Caco-2 (cell line): Measurements from ENCODE around the gene COL5A1. TPM values are rescaled to one million over a fixed set of nuclear protein-coding genes. Genes with fewer than 3 reads are reported as not detected.

Experiments
- BruUV-seq: library from RNA; stranded (reverse); fragments of 400-500 nt; replicated peaks from 2 replicates; lab custom pipeline; 2021; lab: Mats Ljungman, UMichigan
- CTCF ChIA-PET: fragments of 300-600 bp; sonication (Branson Sonifier 250); formaldehyde crosslinking; loops from one replicate; lab custom pipeline; 2022; ENCODE audit warnings: antibody characterized with exemption; lab: Charles Lee
- POLR2A ChIA-PET: fragments of 300-600 bp; sonication (Branson Sonifier 250); formaldehyde crosslinking; loops from one replicate; lab custom pipeline; 2022; ENCODE audit warnings: antibody characterized with exemption; lab: Charles Lee
- DNase-seq, 2 experiments: peaks; one replicate each; pipeline versions ENCODE4 v3.0.0 to v3.0.0-alpha.2; 2020 to 2022
- H3K27me3 ChIP-seq: replicated peaks from 2 replicates; pipeline ENCODE4 v1.6.0; 2011; ENCODE audit warnings: low read length; ENCODE audit not compliant: control insufficient read depth, insufficient read depth
- H3K36me3 ChIP-seq: 2 replicates; pipeline ENCODE4 v1.5.1; 2011; ENCODE audit warnings: low read length; ENCODE audit not compliant: control insufficient read depth, insufficient read depth
- H3K4me1 ChIP-seq: fragments of 250-450 bp; sonication (Bioruptor Pico); 2 replicates; pipeline ENCODE4 v1.5.1; 2020; ENCODE audit warnings: mild to moderate bottlenecking
- H3K4me3 ChIP-seq: 2 replicates; pipeline ENCODE4 v1.5.1; 2011; ENCODE audit warnings: low read depth, mild to moderate bottlenecking, control low read depth, low read length
- H3K9me3 ChIP-seq: fragments of 250-450 bp; sonication (Bioruptor Pico); 2 replicates; pipeline ENCODE4 v1.5.1; 2020; ENCODE audit warnings: mild to moderate bottlenecking, moderate library complexity
- H3K27ac Mint-ChIP-seq: one replicate; pipeline ENCODE4 v1.8.0; 2022; ENCODE audit warnings: mixed read lengths; ENCODE audit not compliant: unreplicated experiment
- H3K27me3 Mint-ChIP-seq: one replicate; pipeline ENCODE4 v1.8.0; 2022; ENCODE audit warnings: mixed read lengths; ENCODE audit not compliant: insufficient read depth, unreplicated experiment
- H3K36me3 Mint-ChIP-seq: one replicate; pipeline ENCODE4 v1.8.0; 2022; ENCODE audit warnings: mild to moderate bottlenecking, mixed read lengths; ENCODE audit not compliant: insufficient read depth, unreplicated experiment
- H3K4me1 Mint-ChIP-seq: one replicate; pipeline ENCODE4 v1.8.0; 2022; ENCODE audit warnings: low read depth, mixed read lengths; ENCODE audit not compliant: unreplicated experiment
- H3K4me3 Mint-ChIP-seq: one replicate; pipeline ENCODE4 v1.8.0; 2022; ENCODE audit warnings: mild to moderate bottlenecking, moderate library complexity, mixed read lengths; ENCODE audit not compliant: unreplicated experiment
- H3K9me3 Mint-ChIP-seq: one replicate; pipeline ENCODE4 v1.8.0; 2022; ENCODE audit warnings: mixed read lengths; ENCODE audit not compliant: unreplicated experiment
- CTCF ChIP-seq, 2 experiments: fragments of 200-600 bp in 1 of 2; IDR thresholded peaks; 1 replicate in 1 of 2; 2 replicates in 1 of 2; pipeline versions ENCODE4 v1.5.1 to v1.8.0; 2011 to 2022; ENCODE audit warnings: antibody characterized with exemption in 1 of 2, control low read depth in 1 of 2, inconsistent platforms in 1 of 2, low read depth in 1 of 2, low read length in 1 of 2, mild to moderate bottlenecking in 1 of 2, moderate library complexity in 1 of 2; ENCODE audit not compliant: insufficient read depth in 1 of 2, severe bottlenecking in 1 of 2, unreplicated experiment in 1 of 2
- intact Hi-C: fragments of 100-400 bp; cut with micrococcal nuclease; formaldehyde crosslinking; loops from one replicate; pipeline ENCODE4 v1.10.0; 2022; ENCODE audit not compliant: unreplicated experiment
- total RNA-seq: library from RNA; stranded (reverse); gene quantifications from 2 replicates; pipeline ENCODE4 v1.2.3, GENCODE V29; 2022

Gene COL5A1
- total RNA-seq, 1 experiment from 2014 or later = 4.8 TPM

GRCh38 chr9:134870301-134870694 is 228.7 kb downstream of the COL5A1 start:
- no peaks in the 10 kb centered on the region for H3K9me3 Mint-ChIP-seq
- Histone ChIP-seq H3K36me3 (no peaks in the 10 kb centered on the region), H3K4me3 (no peak overlapping the region), H3K4me1 (no peaks in the 10 kb centered on the region), H3K27me3 (no peaks in the 10 kb centered on the region), H3K9me3 (no peaks in the 10 kb centered on the region)
- no peak for TF ChIP-seq CTCF (IDR thresholded peaks at IDR 0.05; ENCODE audit: insufficient read depth in 1 of 2, low read depth in 1 of 2, low read length in 1 of 2, severe bottlenecking in 1 of 2, unreplicated experiment in 1 of 2)
- no peak overlapping the region for H3K27ac Mint-ChIP-seq
- DNase-seq = no peak
- no peak overlapping the region for H3K4me3 Mint-ChIP-seq
- CTCF ChIA-PET = no interaction called here
- POLR2A ChIA-PET = no interaction called here
- BruUV-seq = no TSS peak
- peaks cover 17% of the 10 kb centered on the region for H3K27me3 Mint-ChIP-seq
- no peaks in the 10 kb centered on the region for H3K4me1 Mint-ChIP-seq
- H3K36me3 Mint-ChIP-seq = no peaks in the 10 kb centered on the region
- intact Hi-C loops = no loop called here

DNA sequence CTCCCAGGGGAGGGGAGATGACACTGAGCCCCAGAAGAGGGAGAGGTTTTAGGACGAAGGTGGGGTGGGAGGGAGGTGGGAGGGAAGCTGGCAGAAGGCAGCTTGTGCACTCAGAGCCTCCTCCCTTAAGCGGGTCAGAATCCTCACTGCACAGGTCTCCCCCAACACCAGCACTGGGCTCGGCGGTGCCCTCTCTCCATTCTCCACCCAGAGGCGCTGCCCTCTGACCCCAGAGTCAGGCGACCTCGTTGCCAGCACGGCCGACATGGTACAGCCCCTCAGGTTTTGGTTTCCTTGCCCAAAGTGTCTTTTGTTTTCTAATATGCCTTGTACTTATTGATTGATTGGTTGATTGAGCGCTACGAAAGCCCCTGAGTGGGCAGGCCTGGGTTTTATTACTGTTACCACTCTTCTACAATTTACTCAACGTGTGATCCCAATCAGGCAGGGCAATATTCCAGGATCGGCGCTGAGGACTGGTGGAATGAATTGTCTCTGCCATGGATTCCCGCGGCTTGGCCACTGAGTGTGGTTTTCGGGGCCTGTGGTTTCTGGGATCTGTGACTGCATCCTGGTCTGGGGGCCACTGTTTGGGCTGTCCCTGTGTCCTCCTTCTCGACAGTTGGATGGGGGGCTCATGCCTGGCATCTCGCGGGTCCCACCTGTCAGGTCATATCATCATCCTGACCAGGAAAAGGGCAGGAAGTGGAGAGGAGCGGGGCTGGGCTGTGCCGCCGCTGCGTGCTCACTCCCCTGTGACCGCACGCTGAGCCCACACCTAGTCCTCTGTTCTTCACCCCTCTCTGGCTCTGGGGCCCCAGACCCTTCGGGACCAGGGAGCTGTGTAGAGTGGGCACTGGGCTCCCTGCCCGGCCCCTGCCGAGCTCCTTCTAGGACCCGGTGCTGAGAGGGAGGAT is 229.4 kb downstream of the COL5A1 start:
- Mint-ChIP-seq H3K27me3 (peaks cover 17% of the 10 kb centered on the region), H3K4me1 (no peaks in the 10 kb centered on the region), H3K9me3 (no peaks in the 10 kb centered on the region), H3K27ac (no peak overlapping the region), H3K4me3 (no peak overlapping the region), H3K36me3 (no peaks in the 10 kb centered on the region)
- TF ChIP-seq CTCF (IDR thresholded peaks at IDR 0.05; ENCODE audit: insufficient read depth in 1 of 2, low read depth in 1 of 2, low read length in 1 of 2, severe bottlenecking in 1 of 2, unreplicated experiment in 1 of 2) = no peak
- CTCF ChIA-PET = no interaction called here
- Histone ChIP-seq H3K4me3 (no peak overlapping the region), H3K9me3 (no peaks in the 10 kb centered on the region), H3K27me3 (no peaks in the 10 kb centered on the region), H3K36me3 (no peaks in the 10 kb centered on the region), H3K4me1 (no peaks in the 10 kb centered on the region)
- intact Hi-C loops = no loop called here
- BruUV-seq = no TSS peak
- POLR2A ChIA-PET = no interaction called here
- DNase-seq = no peak

DNA sequence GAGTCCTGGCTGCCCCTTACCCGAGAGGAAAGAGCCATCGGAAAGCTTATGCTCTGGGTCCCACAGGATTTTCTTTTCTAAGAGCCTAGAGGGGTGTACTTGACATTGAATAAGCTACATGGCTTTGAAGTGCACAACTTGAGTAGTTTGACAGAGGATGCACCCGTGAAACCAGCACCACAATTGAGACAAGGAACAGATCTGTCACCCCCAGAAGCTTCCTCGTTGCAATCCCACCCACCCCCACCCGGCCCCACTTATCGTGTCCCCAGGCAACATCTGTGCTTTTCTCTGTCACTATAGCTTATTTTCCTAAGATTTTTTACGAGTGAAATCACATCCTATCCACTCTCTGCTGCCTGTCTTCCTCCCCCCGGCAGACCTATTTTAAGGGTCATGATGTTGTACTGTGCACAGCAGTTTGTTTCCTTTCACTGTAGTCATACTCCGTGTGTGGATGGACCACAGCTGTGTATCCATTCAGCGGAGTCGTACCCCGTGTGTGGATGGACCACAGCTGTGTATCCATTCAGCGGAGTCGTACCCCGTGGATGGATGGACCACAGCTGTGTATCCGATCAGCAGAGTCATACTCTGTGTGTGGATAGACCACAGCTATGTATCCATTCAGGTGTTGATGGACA is 230.2 kb downstream of the COL5A1 start:
- TF ChIP-seq CTCF (IDR thresholded peaks at IDR 0.05; ENCODE audit: insufficient read depth in 1 of 2, low read depth in 1 of 2, low read length in 1 of 2, severe bottlenecking in 1 of 2, unreplicated experiment in 1 of 2) = no peak
- Mint-ChIP-seq H3K36me3 (no peaks in the 10 kb centered on the region), H3K27me3 (peaks cover 18% of the 10 kb centered on the region), H3K4me3 (no peak overlapping the region), H3K4me1 (no peaks in the 10 kb centered on the region), H3K9me3 (no peaks in the 10 kb centered on the region), H3K27ac (no peak overlapping the region)
- no peaks in the 10 kb centered on the region for H3K36me3 ChIP-seq
- POLR2A ChIA-PET = interaction anchor here (0.6 kb wide), 1 partner anchor 305 kb away, joined by 3 read pairs; no protein-coding TSS in a partner anchor
- intact Hi-C loops = no loop called here
- CTCF ChIA-PET = no interaction called here
- no TSS peak for BruUV-seq
- no peak overlapping the region for H3K4me3 ChIP-seq
- H3K9me3 ChIP-seq = no peaks in the 10 kb centered on the region
- H3K4me1 ChIP-seq = no peaks in the 10 kb centered on the region
- no peak for DNase-seq
- H3K27me3 ChIP-seq = no peaks in the 10 kb centered on the region
